ENCODE results near the gene NTSR1.

GRCh38 chr20:62665153-62665754 is 43.4 kb upstream of the NTSR1 start:
- no peak for TF ChIP-seq SMC3 (IDR thresholded peaks at IDR 0.05; ENCODE audit: low read length)
- no peak for TF ChIP-seq EP300 (IDR thresholded peaks at IDR 0.05; ENCODE audit: low read depth in 2 of 2, low read length in 2 of 2)
- no peak for TF ChIP-seq EP300 (CRISPR knock-in tag; IDR thresholded peaks at IDR 0.05; ENCODE audit: borderline replicate concordance)
- no peak for TF ChIP-seq RXRA (CRISPR knock-in tag; IDR thresholded peaks at IDR 0.05)
- TF ChIP-seq MLX (CRISPR knock-in tag; IDR thresholded peaks at IDR 0.05): no peak
- TF ChIP-seq IRF2 (CRISPR knock-in tag; IDR thresholded peaks at IDR 0.05): no peak
- no peak for TF ChIP-seq NFKBIZ (CRISPR knock-in tag; IDR thresholded peaks at IDR 0.05)
- no peak for TF ChIP-seq EZH2 (conservative IDR thresholded peaks at IDR 0.05; ENCODE audit: low read depth, low read length)
- TF ChIP-seq ZNF687 (CRISPR knock-in tag; IDR thresholded peaks at IDR 0.05): peak; percentile 64
- no peak for TF ChIP-seq CREBL2 (CRISPR knock-in tag; IDR thresholded peaks at IDR 0.05; ENCODE audit: borderline replicate concordance)
- no peak for TF ChIP-seq ZBTB26 (CRISPR knock-in tag; IDR thresholded peaks at IDR 0.05; ENCODE audit: borderline replicate concordance)
- no peak for TF ChIP-seq CTCF (CRISPR knock-in tag; IDR thresholded peaks at IDR 0.05)
- no peak for TF ChIP-seq ZNF513 (CRISPR knock-in tag; conservative IDR thresholded peaks at IDR 0.05)
- TF ChIP-seq ZNF597 (CRISPR knock-in tag; IDR thresholded peaks at IDR 0.05): no peak
